Inferior parietal cortex (tissue), 1 donor: ENCODE measurements around the gene EDN1.
A peak's percentile ranks its signal among the peaks of the same experiment; 100 is the strongest.

Experiments
- DNase-seq: peaks from one replicate; pipeline ENCODE4 v3.0.0-alpha.2; 2016; ENCODE audit errors: extremely low spot score

The EDN1 gene

GRCh38 chr6:12270551-12271230 lies 19.5 kb upstream of the EDN1 start:
- DNase-seq = no peak

GRCh38 chr6:12271594-12271993 lies 18.6 kb upstream of the EDN1 start:
- DNase-seq = no peak

- no peak for DNase-seq
Measured at GRCh38 chr6:12271997-12272396, 18.2 kb upstream of the EDN1 start.

- DNase-seq = no peak
Measured at GRCh38 chr6:12275107-12275506, 15.1 kb upstream of the EDN1 start.

- DNase-seq = no peak
Measured at GRCh38 chr6:12276930-12277315, 13.2 kb upstream of the EDN1 start.

- DNase-seq = no peak
Measured at GRCh38 chr6:12277386-12277785, 12.8 kb upstream of the EDN1 start.

- no peak for DNase-seq
Measured at GRCh38 chr6:12278915-12279314, 11.2 kb upstream of the EDN1 start.

GRCh38 chr6:12279322-12280091 lies 10.7 kb upstream of the EDN1 start:
- no peak for DNase-seq

GRCh38 chr6:12280458-12280857 lies 9.7 kb upstream of the EDN1 start:
- DNase-seq = no peak

GRCh38 chr6:12280902-12281301 lies 9.3 kb upstream of the EDN1 start:
- DNase-seq = no peak

GRCh38 chr6:12283904-12284303 lies 6.3 kb upstream of the EDN1 start:
- DNase-seq = no peak

- DNase-seq = no peak
Measured at GRCh38 chr6:12286373-12287110, 3.6 kb upstream of the EDN1 start.

GRCh38 chr6:12288211-12288618 lies 1.9 kb upstream of the EDN1 start:
- no peak for DNase-seq

GRCh38 chr6:12288914-12289313 lies 1.2 kb upstream of the EDN1 start:
- DNase-seq = no peak

- DNase-seq = peak; percentile 41
Measured at GRCh38 chr6:12289365-12289919, 719 bp upstream of the EDN1 start.

GRCh38 chr6:12291071-12291838 lies 1.1 kb downstream of the EDN1 start:
- no peak for DNase-seq

- DNase-seq = no peak
Measured at GRCh38 chr6:12291839-12292604, 1.9 kb downstream of the EDN1 start.

GRCh38 chr6:12293235-12293930 lies 3.2 kb downstream of the EDN1 start:
- no peak for DNase-seq

GRCh38 chr6:12293931-12294807 lies 4.0 kb downstream of the EDN1 start:
- no peak for DNase-seq
